Renal cortex interstitium (tissue), 11 donors: Measurements from ENCODE around the gene ZDHHC8. TPM values are rescaled to one million over a fixed set of nuclear protein-coding genes. Genes with fewer than 3 reads are reported as not detected.
"Not testable (repeated sequence)": the region's sequence is repeated elsewhere in the genome, so short reads cannot be mapped to it uniquely, and the experiment has no call there.

ENCODE experiments used
- DNase-seq, 11 donors: peaks; one replicate each; pipeline ENCODE4 v3.0.0-alpha.2; 2013; ENCODE audit warnings: low read depth in 9 of 11, low spot score in 4 of 11; ENCODE audit errors: extremely low read depth in 1 of 11
- polyA plus RNA-seq, 3 donors: library from polyadenylated mRNA; unstranded; fragments of 120-200 nt; gene quantifications; one replicate each; pipeline ENCODE4 v1.2.1, GENCODE V29; 2013; ENCODE audit not compliant: insufficient read length in 3 of 3

ZDHHC8 gene
- polyA plus RNA-seq, 3 donors = 30.4 to 52.1 (median 49.2) TPM

DNA sequence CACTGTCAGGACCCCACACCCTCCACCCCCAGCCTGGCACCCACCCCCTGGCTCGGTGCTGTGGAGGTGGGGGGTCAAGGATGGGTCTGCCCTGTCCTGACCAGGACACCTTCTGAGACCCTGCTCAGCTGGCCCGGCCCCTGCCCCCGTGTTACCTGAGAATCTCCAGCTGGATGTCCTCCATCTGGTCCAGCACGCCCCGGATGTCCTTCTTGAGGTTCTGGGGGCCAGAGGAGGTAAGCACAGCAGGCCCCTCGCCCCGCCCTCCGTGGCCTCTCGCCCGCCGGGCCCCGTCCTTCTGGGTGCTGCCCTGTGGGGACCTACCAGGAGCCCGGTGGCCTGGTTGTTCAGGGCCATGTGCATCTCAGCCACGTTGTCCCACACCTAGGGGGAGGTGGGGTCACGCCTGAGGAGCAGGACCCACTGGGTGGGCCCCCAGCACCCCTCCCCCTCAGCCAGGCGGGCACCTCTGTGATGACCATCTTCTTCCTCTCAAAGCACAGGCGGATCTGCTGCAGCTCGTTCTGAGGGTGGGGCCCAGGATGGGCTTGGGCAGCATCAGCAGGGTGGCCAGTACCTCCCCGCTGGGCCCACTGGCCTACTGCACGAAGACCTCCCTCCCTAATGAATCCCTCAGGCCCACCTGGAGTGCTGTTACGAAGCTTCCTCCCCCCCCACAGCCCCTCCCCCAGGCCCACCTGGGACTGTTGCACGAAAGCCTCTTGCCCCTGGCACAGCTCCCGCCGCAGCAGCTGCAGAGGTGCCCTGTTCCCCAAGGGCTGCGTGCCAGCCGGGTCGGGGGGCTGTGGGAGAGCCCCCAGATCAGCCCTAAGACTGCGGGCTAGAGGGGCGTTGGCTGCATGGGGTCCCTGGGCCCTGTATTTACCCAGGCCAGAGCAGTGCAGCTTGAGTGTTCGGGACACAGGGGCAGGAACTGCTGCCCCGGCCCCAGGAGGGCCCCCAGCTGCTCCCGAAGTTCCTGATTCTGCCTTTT is 17.9 kb downstream of the ZDHHC8 start:
- DNase-seq = no peak

DNA sequence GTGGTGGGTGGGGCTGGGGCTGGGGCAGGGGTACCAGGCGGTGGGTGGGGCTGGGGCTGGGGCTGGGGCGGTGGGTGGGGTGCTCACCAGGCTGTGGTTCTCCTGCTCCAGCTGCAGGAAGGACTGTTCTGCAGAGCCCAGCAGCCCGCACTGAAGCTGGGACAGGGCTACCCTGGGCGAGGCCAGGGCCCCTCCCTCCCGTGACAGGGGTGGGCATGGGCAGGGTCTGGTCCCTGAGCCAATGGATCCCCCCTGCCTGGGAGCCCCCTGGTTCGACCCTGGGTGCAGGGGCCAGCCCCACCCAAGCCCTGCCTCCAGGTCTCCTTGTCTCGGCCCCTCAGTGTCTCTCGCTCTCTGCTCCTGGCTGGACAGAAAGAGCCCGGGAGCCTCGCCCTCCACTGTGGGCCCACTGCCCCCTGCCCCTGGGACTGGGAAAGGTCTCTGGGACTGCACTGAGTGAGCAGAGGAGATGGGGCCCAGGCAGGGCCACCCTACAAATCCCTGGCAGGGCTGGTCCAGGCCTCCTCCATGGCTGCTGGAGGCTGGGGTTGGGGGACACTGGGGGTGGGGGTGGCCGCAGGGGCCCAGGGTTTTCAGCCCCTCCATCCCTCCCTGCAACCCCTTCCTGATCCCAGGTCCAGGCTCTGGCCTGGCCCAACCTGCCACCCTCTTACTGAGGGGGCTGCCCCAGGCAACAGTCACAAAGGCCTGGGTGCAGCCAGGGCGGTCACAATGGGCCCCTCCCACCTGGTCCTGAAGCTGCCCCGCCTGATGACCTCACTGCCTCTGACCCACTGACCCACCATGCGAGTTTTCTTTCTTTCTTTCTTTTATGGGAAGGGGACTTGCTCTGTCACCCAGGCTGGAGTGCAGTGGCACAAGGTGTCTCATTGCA is 19.0 kb downstream of the ZDHHC8 start, which contains the start of gene CCDC188:
Gene CCDC188, minus strand, starts transcription at position 675 of the 895 bp plus-strand sequence. Its CDS starts 69 bp downstream, at position 606.
- no peak for DNase-seq

- no peak for DNase-seq
Measured at GRCh38 chr22:20151276-20151588, 19.6 kb downstream of the ZDHHC8 start.

DNA sequence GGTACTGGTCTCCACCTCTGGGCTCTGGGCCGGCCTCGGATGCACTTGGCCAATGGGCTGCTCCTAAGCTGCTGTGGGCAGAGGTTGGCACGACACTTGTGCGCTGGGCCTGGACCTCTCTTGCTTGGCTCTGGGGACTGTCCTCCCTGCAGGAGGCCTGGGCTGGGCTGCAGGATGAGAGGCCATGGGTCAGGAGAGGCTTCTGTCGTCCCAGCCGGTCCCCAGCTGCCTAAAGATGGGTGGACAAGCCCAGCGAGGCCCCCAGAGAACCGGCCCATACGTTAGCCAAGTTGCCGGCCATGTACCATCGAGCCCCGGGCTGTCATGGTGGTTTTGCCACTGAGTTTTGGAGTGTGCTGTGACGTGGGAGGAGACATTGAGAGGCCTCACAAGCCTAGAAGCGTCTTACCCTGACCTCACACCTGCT is 20.9 kb downstream of the ZDHHC8 start:
- no peak for DNase-seq

- DNase-seq = no peak
Measured at GRCh38 chr22:20153945-20154344, 22.3 kb downstream of the ZDHHC8 start.

DNA sequence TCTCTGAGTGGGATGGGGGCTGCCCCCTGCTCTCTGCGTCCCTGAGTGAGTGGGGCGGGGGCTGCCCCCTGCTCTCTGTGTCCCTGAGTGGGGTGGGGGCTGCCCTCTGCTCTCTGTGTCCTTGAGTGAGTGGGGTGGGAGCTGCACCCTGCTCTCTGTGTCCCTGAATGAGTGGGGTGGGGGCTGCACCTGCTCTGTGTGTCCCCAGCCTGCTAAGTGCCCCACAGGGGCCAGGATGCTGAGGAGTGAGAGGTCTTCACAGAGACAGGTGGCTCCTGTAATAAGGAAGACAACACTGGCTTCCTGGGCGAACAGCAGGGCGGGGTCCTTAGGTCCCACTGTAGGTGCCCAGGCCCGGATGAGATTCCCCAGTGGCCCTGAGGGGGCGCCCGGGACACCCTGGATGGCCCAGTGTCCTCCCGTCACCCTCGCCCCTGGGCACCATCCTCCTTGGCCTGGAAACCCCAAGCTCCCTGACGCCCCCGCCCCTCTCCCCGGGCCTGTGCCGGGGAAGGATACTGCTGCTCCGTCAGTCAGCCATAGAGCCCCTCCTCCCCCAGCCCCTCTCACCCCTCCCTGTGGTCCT is 23.1 kb downstream of the ZDHHC8 start:
- DNase-seq = no peak

DNA sequence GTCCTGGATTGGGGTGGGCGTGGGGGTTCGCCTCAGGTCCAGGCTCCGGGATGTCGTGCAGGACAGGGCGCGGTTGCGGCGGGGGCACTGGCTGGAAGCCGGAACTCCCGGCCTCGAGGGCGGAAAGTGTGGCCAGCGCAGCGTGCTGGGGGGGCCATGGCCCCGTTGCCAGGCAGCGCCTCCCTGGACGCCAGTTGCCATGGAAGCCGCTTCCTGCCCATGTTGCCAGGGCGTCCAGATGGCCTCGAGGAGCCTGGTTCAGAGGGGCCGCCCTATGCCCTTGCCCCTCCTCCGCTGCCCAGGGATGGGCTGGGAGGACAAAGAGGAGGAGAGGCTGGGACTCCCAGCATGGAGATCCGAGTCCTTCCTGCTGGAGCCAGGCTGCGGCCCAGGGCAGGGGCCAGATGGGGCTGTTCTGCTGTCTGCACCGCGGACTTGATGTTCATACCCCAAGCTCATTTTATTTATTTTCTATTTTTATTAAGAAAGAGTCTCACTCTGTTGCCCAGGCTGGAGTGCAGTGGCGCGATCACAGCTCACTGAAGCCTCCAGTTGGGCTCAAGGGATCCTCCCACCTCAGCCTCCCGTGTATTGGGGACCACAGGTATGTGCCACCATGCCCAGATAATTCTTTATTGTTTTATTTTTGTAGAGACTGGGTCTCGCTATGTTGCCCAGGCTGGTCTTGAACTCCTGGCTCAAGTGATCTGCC is 23.9 kb downstream of the ZDHHC8 start:
- DNase-seq = no peak

GRCh38 chr22:20156042-20156389 is 24.4 kb downstream of the ZDHHC8 start:
- DNase-seq = no peak

DNA sequence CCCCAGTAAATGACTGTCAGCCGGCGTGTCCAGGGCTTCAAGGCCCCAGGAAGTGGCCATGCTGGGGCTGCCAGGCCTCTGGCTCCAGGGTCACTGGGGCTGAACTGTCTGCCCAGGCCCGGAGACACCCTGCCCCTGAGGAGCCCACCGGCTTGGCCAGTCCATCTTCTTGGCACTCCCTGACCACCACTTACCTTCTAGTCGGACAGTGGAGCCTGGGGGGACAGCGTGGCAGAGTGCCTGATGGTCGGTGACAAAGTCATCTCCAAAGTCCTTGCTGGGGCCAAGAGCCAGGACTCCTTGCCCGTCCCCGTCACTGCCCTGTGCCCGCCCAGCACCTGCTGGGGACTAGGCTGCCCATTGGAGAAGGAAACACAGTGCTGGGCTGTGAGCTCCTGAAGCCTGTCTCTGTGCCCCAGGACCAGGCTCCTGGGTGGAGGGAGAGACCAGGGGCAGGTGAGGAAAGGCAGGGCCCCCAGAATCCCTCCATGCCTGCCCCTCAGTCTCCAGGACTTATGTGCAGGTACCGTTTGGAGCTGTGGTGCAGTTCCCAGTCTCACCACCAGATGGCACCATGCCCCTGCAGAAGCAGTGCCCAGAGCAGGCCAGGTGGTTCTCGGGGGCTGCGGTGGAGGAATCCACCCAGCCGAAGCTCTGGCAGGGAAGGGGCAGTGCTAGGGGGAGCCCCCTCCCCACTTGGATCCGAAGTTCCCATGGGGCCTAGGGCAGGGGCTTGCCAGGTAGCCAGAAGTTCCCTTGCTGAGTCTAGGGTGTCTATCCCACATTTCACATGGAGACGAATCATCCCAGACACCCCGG is 25.2 kb downstream of the ZDHHC8 start:
- peak in 9 of 11 donors; percentile 53 to 79 (median 71) for DNase-seq

DNA sequence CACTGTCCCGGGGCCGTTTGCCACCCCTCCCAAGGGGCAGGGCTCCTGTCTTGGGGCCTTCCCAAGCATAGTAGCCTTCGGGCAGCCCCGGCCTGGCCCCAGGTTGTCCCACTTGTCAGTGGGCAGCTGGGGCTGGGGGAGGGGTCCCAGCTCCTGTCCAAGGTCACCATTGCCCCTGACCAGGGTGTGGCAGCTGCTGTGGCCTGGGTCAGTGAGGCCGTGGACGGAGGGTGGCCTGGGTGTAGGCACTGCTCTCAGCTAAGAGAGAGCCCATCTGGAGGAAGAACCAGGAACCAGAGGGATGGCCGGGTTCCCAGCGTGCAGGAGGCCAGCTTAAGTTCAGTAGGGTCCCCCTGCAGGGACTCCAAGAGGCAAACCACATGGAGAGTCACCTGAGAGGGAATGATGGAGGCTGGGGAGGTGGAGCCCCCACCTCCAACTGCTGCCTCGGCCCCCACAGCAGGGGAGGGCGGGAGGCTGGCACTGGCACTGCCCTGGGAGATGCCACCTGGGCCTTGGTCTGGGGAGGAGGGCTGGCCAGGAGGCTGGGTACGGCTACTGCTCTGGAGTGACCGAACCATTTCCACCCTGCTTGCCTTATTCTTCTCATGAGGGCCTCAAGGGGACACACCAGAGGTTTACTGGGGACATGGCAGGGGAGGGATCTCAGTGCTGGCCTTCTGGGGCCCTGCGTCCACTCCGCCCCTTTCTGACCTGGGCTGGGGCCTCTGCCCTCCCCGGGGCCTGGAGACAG is 26.0 kb downstream of the ZDHHC8 start:
- no peak for DNase-seq

DNA sequence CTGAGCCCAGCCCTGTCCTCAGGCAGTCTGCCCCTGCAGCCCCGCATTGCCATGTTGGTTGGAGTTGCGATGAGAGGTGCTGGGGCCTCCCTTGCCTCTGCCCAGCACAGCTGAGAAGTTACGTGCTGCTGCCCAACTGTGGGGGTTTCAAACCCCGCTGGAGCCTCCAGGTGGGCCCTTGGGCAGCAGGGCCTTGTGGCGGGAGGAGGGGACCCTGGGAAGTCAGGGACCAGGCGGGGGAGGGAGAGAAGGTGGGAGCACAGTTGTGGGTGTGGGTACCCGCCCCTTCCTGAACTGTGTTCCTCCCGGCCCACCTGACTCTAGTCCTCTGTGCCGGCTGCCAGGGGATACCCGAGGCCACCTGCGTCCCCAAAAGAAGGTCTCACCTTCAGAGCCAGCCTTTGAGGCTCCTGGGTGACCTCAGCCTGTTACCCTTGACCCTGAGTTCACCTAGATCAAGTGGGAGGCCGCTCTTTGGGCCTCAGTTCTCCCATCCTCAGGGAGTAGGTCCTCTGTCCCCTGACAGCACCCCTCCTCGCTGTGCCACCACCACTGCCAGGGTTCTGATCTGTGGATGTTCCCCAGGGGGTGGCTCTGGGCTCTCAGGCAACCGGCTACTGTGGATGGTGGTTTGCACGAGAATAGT is 26.9 kb downstream of the ZDHHC8 start:
- DNase-seq = no peak

- peak in 1 of 11 donors; percentile 16 for DNase-seq
Measured at GRCh38 chr22:20159076-20159475, 27.5 kb downstream of the ZDHHC8 start.

DNA sequence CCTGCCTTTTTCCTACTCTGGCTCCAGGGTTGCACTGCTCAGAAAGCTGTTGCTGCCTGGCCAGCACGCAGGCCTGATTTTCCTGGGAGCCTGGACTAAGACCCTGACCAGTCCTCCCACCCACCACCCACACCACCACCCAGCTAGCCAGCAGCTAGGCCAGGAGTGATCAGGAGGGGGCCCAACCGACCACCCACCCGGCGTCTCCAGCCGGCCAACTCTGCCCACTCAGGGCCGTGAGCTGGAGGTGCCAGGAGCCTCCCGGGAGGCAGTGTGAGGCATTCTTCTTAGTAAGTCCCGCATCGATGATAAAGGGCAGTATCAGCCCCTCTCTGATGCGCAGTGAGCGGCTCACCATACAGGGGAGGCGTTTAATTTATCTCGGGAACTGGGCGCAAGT is 27.9 kb downstream of the ZDHHC8 start:
- DNase-seq = not testable (repeated sequence)

DNA sequence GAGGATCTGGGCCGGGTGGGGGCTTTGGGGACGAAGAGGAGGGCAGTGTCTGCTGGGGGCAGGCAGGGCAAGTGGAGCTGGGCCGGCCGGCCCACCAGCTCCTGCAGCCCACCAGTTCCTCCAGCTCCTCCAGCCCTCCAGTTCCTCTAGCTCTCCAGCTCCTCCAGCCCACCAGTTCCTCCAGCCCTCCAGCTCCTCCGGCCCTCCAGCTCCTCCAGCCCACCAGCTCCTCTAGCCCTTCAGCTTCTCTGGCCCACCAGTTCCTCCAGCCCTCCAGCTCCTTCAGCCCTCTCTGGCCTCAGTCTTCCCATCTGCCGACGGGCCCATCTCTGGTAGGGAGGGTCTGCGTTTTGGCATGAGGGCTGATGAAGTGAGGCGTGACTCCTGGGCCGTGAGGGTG is 28.4 kb downstream of the ZDHHC8 start:
- no peak for DNase-seq

GRCh38 chr22:20164863-20165262 is 33.3 kb downstream of the ZDHHC8 start:
- no peak for DNase-seq

- DNase-seq = no peak
Measured at GRCh38 chr22:20165421-20165820, 33.8 kb downstream of the ZDHHC8 start.

- no peak for DNase-seq
Measured at GRCh38 chr22:20165913-20166312, 34.3 kb downstream of the ZDHHC8 start.
